Hepatocyte (in vitro differentiated cells): ENCODE results near the gene AVEN.

ENCODE experiments used
- CTCF ChIP-seq: fragments of 200-600 bp; sonication (generic); IDR thresholded peaks from 2 replicates; pipeline ENCODE4 v1.5.1; 2016; ENCODE audit warnings: antibody characterized with exemption, mild to moderate bottlenecking; ENCODE audit not compliant: poor library complexity
- EZH2 ChIP-seq: fragments of 200-600 bp; sonication (generic); IDR thresholded peaks from 2 replicates; pipeline ENCODE4 v1.6.1; 2016; ENCODE audit warnings: antibody characterized with exemption, mild to moderate bottlenecking, borderline replicate concordance
- EZH2phosphoT487 ChIP-seq: fragments of 200-600 bp; sonication (generic); IDR thresholded peaks from one replicate; pipeline ENCODE4 v1.6.1; 2018; ENCODE audit warnings: antibody characterized with exemption, mild to moderate bottlenecking, low read depth, moderate library complexity; ENCODE audit not compliant: unreplicated experiment, severe bottlenecking

- TF ChIP-seq CTCF, result no peak
- TF ChIP-seq EZH2, result no peak
- no peak for TF ChIP-seq EZH2phosphoT487
Measured at GRCh38 chr15:33964665-33965040, 74.4 kb downstream of the AVEN start.
